Mesenteric fat pad (tissue), 1 donor: ENCODE data around the gene GYPB. TPM values are rescaled to one million over a fixed set of nuclear protein-coding genes. Genes with fewer than 3 reads are reported as not detected.
"Not testable (repeated sequence)": the region's sequence is repeated elsewhere in the genome, so short reads cannot be mapped to it uniquely, and the experiment has no call there.

Experiments
- DNase-seq: peaks from one replicate; pipeline ENCODE4 v3.0.0-alpha.2; 2020; ENCODE audit warnings: low spot score
- total RNA-seq: library from RNA; stranded (reverse); fragmentation: NEBNext Ultra II Directional; extraction: Animal tissue kit (Norgen Biotek cat#: 25700); gene quantifications from one replicate; pipeline ENCODE4 v1.2.1, GENCODE V29; 2021
- donor health status: DM: yes; HTN: yes; CAD: no.

GYPB gene
- total RNA-seq, 1 donor from 2014 or later: not detected

DNA sequence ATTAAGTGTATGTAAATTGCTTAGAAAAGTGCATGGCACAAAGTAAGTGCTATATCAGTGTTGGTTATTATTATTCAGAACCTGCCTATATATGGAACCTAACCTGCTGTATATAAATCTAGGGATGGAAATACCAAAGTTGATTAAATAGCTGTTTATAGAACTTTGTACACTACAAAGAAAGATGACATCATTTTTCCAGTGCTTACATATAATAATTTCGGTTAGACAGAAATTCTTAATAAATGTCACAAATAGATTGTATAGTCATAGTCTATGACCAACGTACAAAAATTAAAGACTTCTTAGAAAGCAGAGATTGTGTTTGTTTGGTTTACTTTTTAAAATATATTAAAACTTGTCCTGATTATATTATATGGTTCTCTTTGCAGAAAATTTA, 4.4 kb downstream of the GYPB start:
- DNase-seq: no peak

DNA sequence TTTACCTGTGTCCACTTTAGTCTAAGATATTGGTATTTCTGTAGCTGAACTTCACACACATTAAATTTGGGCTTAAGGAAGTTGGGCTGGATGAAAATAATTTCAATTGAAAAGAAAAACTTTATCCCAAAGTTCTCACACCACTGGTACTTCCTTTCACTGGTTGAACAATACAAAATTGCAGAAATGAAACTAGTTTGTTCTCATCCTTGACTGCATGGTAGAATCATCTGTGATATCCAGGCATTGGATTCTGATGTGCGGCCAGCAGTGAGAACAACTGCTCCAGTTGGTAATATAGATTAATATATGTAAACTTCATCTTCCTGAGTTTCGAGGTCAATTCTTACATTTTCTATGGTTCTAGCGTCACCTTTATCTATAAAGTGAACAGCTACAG, 10.6 kb downstream of the GYPB start:
- not testable (repeated sequence) for DNase-seq

DNA sequence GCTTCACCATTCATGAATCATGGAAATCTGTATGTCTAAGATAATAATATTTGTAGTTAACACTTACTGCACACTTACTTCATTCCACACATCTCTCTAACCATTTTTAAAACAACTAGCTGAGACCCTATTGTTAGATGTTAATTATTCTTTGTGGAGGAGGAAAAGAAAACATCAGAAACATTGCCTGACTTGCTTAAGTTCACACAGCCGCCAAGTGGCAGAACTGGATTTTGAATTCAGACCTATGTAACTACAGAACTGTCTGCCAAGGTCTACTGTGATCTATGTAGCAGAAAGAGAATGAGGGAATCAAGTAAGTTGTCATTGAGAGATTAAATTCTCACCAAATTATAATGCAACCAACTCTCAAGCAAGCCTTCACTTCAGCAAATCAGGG, 11.2 kb downstream of the GYPB start:
- DNase-seq: not testable (repeated sequence)

DNA sequence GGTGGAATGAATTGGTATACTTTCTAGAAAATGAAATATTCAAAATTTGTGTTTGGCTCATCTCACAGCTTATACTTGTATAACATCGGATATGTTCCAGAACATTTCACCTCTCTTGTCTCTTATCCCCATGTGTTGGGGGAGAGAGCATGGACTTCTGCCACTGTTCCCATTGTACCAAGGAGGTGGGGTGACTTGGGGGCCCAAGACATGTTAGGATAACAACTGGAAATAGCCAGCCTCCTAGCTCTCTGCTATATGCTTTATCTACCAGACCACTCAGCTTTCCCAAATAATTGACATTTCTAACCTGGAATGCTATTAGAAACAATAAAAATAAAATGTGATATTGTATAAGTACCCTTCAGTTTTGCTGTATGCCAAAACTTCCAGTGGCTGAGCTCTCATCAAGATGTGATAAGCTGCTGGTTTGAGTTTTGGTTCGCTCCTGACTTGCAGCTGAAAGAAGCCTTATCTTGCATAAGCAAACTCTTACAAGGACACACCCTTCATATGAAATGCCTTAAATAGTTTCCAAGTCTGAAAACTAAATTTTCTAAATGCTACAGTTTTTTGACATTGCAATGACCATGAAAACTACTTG, 12.9 kb downstream of the GYPB start:
- not testable (repeated sequence) for DNase-seq

DNA sequence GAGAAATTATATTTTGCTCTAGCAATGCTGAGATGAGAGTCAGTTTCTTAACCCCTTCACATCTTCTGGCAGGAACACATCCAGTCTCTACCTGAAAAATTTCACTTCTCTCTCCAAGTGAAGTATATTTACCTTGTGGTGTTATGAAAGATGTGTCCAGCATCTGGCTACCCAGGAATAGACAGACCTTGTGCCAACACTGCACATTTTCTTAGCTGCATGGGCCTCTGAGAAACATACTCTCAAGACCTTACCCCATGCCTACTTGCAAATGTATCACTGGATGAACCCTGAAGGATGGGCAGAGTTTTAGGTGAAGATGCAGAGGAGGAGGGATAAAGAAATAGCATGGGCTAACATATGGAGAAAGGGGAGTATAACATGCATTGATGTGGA, 13.6 kb downstream of the GYPB start:
- not testable (repeated sequence) for DNase-seq

DNA sequence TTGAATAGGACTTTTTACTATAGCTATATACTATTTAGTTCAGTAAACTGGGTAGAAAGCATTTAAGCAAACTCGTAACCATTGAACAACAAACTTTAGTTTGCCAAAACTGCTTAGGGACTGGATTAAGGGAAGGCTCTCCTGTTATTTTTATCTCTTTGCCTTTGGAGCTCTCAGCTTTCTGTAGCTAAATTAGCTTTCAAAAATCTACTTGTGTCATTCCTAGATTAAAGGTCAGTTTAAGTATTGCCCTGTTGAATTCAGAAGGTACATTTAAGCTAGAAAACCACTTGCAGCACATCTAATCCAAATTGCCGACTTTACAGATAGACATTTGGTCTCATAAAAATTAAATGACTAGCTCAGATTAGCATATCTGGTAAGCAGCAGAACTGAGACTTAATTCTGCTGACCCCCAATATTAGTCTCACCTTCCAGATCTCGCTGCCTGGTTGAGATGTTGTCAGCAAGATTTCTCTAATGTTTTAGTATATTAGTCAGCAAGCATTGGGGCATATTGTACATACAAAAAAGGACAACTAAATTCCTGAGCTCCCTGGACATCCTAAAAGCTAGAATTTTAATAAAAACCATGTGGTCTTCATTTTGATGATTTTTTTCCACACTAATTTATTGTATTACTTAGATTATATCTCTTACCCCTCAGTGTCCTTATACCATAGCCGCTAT, 14.2 kb downstream of the GYPB start:
- DNase-seq: not testable (repeated sequence)

DNA sequence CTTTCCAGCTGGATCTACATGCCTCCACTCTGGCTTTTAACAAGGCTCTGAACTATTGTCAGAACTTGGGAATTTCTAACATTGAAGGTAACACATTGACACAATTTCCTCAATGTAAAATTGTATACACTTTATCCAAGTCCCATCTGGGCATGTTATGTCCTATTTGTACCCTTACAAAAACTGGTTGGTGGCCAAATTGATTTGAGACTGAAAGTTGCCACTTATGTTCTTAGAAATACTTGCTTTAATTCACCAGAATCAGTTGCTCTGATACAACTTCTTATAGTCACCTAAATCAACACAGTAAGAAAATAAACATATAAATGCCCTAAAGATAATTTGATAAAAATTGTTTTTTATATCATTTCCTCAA, 15.3 kb downstream of the GYPB start:
- not testable (repeated sequence) for DNase-seq

DNA sequence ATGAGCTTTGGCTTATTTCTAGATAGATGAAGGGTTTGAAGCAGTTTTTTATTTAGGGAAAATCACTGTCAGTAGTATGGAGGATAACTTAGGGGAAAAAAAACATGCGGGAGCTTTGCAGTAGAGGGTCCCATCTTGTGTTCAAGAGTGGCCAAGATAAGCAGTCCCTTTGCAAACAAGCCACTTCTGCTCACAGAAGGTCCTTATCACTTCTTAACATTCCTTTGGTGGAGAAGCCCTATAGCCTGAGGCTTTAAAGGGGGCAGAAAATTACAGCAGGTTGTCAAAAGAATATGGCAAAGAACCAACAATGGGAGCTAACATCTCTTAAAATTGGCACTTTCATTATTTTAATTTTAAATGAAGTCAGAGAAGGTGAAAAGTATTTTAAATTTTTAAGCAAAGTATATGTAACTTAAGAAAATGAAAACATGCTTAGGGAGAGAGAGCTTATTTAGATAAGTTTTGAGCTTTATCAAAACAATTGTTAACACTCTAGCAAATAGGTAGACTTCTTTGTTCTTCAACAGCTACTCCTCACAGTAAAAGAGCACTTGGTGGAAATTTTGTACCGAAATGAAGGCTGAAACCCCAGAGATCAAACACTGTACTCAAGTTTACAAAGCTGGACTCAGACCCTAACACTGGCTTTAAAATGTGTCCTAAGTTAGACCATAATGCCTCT, 15.8 kb downstream of the GYPB start:
- not testable (repeated sequence) for DNase-seq

DNA sequence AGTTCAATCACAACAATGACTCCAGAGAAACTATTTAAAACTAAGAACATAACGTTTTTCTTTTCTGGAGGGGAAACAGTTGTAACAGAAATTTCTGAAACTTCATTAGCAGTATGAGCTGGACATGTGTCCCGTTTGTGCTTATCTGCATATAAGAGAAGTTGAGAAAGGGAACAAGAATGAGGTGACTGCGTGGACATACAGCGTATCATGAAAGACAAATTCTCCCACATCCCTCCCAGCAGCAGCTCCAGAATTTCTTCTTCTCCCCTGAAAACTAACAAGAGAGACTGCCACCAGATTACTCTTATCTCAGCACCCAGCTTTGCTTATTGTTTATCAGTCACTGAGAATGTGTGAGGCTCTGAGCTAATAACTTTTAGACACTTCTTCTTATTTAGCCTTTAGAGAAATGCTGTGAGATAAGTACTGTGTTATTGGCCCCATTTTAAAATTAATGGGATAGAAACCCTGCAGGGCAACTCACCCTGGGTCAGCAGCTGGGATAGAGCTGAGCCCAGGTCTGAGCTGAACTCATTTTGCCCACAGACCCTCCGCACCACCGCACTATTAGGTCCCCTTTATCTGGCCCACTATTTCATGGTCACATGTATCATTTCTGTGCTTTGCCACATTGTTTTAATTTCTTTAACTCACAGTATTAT, 18.7 kb downstream of the GYPB start:
- DNase-seq: not testable (repeated sequence)

DNA sequence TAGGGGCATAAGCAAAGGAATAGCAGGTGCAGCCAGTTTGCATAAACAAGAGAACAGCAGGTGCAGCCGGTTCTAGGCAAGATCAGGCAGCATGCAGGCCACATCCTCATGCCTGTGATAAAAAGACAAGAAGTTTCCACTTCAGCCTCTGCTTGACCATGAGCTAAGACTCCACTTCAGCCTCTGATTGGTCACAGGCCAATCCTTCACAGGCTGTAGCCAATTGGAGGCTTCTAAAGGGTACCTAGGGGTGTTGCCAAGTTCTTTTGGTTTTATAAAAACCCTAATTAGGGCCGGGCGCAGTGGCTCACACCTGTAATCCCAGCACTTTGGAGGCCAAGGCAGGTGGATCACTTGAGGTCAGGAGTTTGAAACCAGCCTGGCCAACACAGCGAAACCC, 23.0 kb downstream of the GYPB start:
- DNase-seq: not testable (repeated sequence)

DNA sequence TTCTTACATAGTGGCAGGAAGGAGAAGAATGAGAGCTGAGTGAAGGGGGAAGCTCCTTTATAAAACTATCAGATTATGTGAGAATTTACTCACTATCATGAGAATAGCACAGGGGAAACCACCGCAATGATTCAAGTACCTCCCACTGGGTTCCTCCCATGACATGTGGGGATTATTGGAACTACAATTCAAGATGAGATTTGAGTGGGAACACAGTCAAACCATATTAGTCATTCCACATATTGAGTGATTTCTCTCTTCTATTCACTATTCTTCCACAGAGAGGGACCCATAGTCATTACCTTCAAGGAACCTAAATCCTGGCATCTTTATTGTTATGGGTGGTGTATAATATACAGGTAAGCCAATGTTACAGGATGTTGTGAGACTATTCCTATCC, 27.4 kb downstream of the GYPB start:
- not testable (repeated sequence) for DNase-seq

DNA sequence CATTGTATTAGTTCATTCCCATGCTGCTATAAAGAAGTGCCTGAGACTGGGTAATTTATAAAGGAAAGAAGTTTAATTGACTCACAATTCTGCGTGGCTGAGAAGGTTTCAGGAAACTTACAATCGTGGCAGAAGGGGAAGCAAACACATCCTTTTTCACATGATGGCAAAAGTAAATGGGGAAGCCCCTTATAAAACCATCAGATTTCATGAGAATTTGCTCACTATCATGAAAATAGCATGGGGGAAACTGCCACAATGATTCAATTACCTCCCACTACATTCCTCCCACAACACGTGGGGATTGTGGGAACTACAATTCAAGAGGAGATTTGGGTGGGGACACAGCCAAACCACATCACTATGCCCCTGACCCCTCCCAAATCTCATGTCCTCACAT, 28.5 kb downstream of the GYPB start:
- DNase-seq: not testable (repeated sequence)

DNA sequence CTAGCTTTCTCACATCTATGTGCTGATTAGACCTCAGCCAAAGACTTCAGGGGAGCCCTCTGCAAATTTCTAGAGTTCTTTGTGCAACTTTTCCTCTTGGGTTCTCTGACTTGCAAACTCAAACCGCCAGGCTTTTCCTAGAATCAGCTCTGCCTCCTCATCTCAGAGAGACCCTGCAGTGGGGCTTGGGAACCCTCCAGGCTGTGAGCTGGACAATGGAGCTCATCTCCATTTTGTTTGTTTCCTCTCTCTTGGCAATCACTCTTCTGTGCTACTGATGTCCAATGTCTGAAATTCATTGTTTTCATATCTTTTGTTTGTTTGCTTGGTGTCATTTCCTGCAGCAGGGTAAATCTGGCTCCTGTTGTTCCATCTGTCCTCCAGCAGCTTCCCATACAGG, 33.0 kb downstream of the GYPB start:
- DNase-seq: no peak

DNA sequence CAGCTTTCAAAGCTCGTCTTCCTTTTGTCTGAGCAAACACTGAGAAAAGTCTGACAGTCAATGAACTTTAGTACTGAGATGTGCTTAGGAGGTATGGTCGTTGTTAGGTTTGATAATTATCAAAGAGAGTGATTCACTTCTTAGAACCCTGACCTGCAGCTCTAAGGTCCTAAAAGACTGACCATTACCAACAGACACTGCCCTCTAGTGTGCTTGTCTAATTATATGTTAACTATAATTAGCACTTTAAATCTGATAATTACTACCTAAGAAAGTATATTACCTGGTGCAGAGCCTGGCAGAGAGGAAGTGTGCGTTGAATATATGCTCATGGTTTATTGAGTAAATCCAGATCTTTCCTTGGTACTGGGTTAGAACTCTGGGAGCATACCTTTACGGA, 38.4 kb downstream of the GYPB start:
- DNase-seq: not testable (repeated sequence)

DNA sequence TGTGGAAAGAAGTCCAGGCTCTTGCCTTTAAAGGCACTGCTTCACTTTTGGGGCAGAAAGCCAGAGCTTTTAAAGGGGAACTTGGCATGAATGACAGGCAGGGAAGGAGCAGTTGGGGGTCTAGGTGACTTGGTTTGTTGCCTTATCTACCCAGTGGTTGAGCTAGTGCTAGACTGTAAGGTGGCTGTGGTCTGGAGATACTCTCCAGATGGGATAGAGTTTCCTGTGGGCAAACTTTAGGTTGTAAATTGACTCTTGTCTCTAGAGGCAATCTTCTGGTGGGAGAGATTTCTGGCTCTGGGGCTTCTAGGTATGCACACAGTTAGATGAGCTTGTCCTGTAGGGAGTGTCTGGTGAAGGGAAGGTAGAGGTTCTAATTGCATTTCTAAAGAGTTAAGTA, 43.7 kb downstream of the GYPB start:
- DNase-seq: not testable (repeated sequence)

DNA sequence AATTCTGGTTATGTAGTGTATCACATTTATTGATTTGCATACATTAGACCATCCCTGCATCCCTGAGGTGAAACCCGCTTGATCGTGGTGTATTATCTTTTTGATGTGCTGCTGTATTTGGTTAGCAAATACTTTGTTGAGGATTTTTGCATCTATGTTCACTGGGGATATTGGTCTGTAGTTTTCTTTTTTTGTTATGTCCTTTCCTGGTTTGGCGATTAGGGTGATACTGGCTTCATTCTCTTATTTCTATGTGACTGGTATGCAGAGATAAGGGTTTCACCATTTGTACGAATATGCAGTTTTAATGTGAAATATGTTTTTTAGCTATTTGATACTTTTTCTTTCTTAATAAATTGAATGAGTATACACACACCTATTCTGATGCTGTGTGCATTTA, 45.2 kb downstream of the GYPB start:
- DNase-seq: not testable (repeated sequence)

DNA sequence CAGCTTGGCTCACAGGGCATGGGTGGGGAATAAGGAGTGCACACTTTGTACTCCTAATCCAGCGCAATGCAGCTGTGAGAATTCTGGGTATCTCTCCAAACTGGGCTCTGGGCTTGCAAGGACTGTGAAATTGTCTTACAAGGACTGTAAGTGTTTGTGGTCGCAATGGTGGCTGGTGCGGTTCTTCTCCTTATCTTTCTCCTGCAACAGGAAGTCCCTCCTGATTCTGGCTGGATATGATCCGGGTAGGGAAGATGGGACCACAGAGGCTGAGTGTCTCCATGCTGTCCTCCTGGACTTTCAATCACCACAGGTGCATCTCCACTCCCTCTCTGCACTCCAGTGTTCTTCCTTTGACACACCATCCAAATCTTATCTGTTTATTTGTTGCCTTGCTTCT, 58.1 kb downstream of the GYPB start:
- no peak for DNase-seq

DNA sequence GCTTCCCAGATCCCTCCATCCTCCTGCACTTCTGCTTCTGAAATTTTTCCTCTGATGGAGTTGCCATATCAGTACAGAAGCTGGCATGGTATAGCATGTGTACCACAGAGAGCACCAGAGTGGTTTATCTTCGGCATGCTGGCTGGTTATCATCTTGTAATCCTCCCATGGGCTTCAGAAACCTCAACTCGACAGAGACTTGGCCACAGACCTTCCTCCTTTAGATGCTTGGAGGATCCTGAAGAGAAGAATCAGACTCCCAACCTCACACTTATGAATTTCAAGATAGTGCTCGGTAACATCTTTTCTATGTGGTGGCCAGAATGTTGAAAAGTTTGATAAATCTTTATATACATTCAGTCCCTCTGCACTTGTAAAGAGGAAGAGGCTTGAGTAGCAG, 63.9 kb downstream of the GYPB start:
- DNase-seq: not testable (repeated sequence)

DNA sequence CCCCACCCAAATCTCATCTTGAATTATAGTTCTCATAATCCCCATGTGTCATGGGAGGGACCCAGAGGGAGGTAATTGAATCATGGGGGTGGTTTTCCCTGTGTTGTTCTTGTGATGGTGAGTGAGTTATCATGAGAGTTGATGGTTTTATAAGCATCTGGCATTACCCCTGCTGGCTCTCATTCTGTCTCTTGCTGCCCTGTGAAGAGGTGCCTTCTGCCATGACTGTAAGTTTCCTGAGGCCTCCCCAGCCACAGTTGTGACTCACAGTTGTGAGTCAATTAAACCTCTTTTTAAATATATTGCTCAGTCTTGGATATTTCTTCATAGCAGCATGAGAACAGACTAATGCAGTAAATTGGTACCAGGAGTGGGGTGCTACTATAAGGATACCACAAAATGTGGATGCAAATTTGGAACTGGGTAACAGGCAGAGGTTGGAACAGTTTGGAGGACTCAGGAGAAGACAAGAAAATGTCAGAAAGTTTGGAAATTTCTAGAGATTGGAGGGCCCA, 67.7 kb downstream of the GYPB start:
- DNase-seq: not testable (repeated sequence)

DNA sequence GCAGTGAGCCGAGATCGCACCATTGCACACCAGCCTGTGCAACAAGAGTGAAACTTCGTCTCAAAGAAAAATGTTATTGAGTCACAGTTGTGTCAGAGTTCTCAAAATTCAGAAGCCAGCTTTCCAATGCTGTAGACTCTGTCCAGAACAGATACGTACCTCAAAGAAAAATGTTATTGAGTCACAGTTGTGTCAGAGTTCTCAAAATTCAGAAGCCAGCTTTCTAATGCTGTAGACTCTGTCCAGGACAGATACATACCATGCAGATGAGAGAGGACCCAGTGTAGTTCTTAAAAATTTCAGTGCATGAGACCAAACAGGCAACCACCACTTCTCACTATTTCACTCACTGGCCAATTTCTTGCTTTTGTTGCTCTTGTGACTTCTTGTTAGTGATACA, 68.2 kb downstream of the GYPB start:
- DNase-seq: not testable (repeated sequence)

DNA sequence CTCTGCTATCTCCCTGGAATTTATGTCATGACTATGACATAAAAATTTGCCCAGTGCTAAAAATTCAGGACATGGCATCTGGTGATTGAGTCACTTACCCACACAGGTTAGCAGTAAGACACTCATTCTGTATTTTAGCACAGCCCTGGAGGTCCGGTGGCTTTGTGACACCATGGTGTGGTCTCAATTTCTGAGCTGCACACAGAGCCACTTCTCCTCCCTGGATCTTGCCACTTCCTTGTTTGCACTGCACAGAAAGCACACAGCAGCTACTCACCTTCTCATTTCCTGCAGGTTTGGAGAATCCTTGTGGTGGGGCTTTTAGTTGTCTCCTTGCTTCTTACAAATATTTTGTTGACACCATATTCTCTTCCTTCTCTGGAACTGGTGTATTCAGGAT, 69.0 kb downstream of the GYPB start:
- DNase-seq: not testable (repeated sequence)

DNA sequence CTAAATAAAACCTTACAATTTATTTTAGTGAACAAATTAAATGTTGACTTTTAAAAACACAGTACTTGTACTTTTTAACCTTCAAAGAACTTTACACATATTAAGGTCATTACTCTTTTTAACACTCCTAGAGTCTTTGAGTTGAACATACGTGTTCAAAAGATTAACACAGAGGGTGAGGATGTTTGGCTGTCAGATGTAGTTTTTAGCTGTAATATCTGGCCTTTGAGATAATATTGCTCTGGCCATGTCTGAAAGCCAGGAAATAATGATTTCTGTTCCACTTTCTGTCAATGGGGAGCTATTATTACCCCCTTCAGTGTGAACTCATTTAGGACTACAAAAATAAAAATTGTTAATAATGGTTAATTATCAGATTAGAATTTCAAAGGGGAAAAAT, 71.7 kb downstream of the GYPB start:
- not testable (repeated sequence) for DNase-seq
